GM12878 (cell line): Measurements from ENCODE around the gene ETV6. TPM values are rescaled to one million over a fixed set of nuclear protein-coding genes. Genes with fewer than 3 reads are reported as not detected.

Source experiments
- CHD4 ChIP-seq: fragments of 200-600 bp; sonication (generic); IDR thresholded peaks from 2 replicates; pipeline ENCODE4 v1.6.1; 2016; ENCODE audit warnings: mild to moderate bottlenecking
- ESRRA ChIP-seq: IDR thresholded peaks from 2 replicates; pipeline ENCODE4 v1.6.1; 2012; ENCODE audit warnings: mild to moderate bottlenecking, low read length, improper control_type of control experiment
- ETV6 ChIP-seq, 2 experiments: fragments of 450-650 bp in 1 of 2; IDR thresholded peaks in 1 of 2; conservative IDR thresholded peaks in 1 of 2; 2 replicates each; pipeline ENCODE4 v1.6.1; 2014; ENCODE audit warnings: antibody characterized with exemption in 1 of 2, borderline replicate concordance in 1 of 2, low read depth in 1 of 2, mild to moderate bottlenecking in 1 of 2, moderate library complexity in 1 of 2
- FOS ChIP-seq: IDR thresholded peaks from 3 replicates; pipeline ENCODE4 v1.6.1; 2011; ENCODE audit warnings: borderline replicate concordance; ENCODE audit not compliant: insufficient read length; ENCODE audit errors: extremely low read depth
- FOXK2 ChIP-seq: fragments of 450-650 bp; IDR thresholded peaks from 2 replicates; pipeline ENCODE4 v1.6.1; 2017; ENCODE audit warnings: mild to moderate bottlenecking, moderate library complexity
- GATAD2B ChIP-seq: fragments of 450-650 bp; conservative IDR thresholded peaks from 2 replicates; pipeline ENCODE4 v1.6.1; 2017; ENCODE audit warnings: low read depth, mild to moderate bottlenecking, moderate library complexity
- LARP7 ChIP-seq: fragments of 450-650 bp; IDR thresholded peaks from 2 replicates; pipeline ENCODE4 v1.6.1; 2017; ENCODE audit warnings: mild to moderate bottlenecking
- MLLT1 ChIP-seq: fragments of 450-650 bp; IDR thresholded peaks from 2 replicates; pipeline ENCODE4 v1.6.1; 2016; ENCODE audit warnings: mild to moderate bottlenecking
- MYB ChIP-seq: fragments of 150-350 bp; IDR thresholded peaks from 2 replicates; pipeline ENCODE4 v1.6.1; 2014; ENCODE audit warnings: mild to moderate bottlenecking, low read depth, low read length, borderline replicate concordance
- NKRF ChIP-seq: fragments of 450-650 bp; conservative IDR thresholded peaks from 2 replicates; pipeline ENCODE4 v1.6.1; 2017; ENCODE audit warnings: mild to moderate bottlenecking, moderate library complexity
- PKNOX1 ChIP-seq: fragments of 450-650 bp; IDR thresholded peaks from 2 replicates; pipeline ENCODE4 v1.6.1; 2016; ENCODE audit warnings: mild to moderate bottlenecking
- POLR2AphosphoS5 ChIP-seq: IDR thresholded peaks from 2 replicates; pipeline ENCODE4 v1.6.1; 2011; ENCODE audit warnings: mild to moderate bottlenecking, low read length, inconsistent platforms
- POU2F2 ChIP-seq: IDR thresholded peaks from 3 replicates; pipeline ENCODE4 v1.6.1; 2011; ENCODE audit warnings: low read depth, mild to moderate bottlenecking, low read length, borderline replicate concordance
- RBBP5 ChIP-seq: fragments of 200-600 bp; sonication (generic); conservative IDR thresholded peaks from 2 replicates; pipeline ENCODE4 v1.6.1; 2016
- RCOR1 ChIP-seq: conservative IDR thresholded peaks from 2 replicates; pipeline ENCODE4 v1.6.1; 2012; ENCODE audit warnings: low read depth, low read length, improper control_type of control experiment
- RFX5 ChIP-seq: IDR thresholded peaks from 2 replicates; pipeline ENCODE4 v1.6.1; 2011; ENCODE audit warnings: low read depth, low read length, improper control_type of control experiment
- SMAD1 ChIP-seq: fragments of 450-650 bp; IDR thresholded peaks from 2 replicates; pipeline ENCODE4 v1.6.1; 2018; ENCODE audit warnings: mild to moderate bottlenecking, low read depth; ENCODE audit not compliant: partially characterized antibody
- SMC3 ChIP-seq: IDR thresholded peaks from 2 replicates; pipeline ENCODE4 v1.6.1; 2011; ENCODE audit warnings: low read length, improper control_type of control experiment, borderline replicate concordance
- ZBTB4 ChIP-seq: fragments of 450-650 bp; formaldehyde crosslinking; IDR thresholded peaks from 2 replicates; pipeline ENCODE4 v1.4.0; 2022; ENCODE audit warnings: mild to moderate bottlenecking, moderate library complexity
- ZNF207 ChIP-seq: fragments of 450-650 bp; IDR thresholded peaks from 2 replicates; pipeline ENCODE4 v1.6.1; 2014; ENCODE audit warnings: antibody characterized with exemption, mild to moderate bottlenecking, borderline replicate concordance
- ZNF24 ChIP-seq: fragments of 450-650 bp; IDR thresholded peaks from 2 replicates; pipeline ENCODE4 v1.6.1; 2017; ENCODE audit warnings: antibody characterized with exemption, mild to moderate bottlenecking
- ZNF384 ChIP-seq: IDR thresholded peaks from 2 replicates; pipeline ENCODE4 v1.6.1; 2012; ENCODE audit warnings: low read depth, mild to moderate bottlenecking, low read length, improper control_type of control experiment, borderline replicate concordance
- ZZZ3 ChIP-seq: IDR thresholded peaks from 2 replicates; pipeline ENCODE4 v1.6.1; 2011; ENCODE audit warnings: low read depth; ENCODE audit not compliant: control insufficient read depth, insufficient read length
- polyA plus RNA-seq, 11 experiments: library from polyadenylated mRNA; depleted of rRNA in 4 of 11; unstranded in 6 of 11; stranded (reverse) in 5 of 11; fragments of >200 nt; fragmentation: Nextera tagmentation in 4 of 11; fragmentation: Illumina TruSeq in 1 of 11; extraction: Ambion mirVana in 4 of 11; extraction: Trizol in 1 of 11; gene quantifications; 1 replicate in 1 of 11; 2 replicates in 10 of 11; pipeline versions ENCODE4 v1.2.1 to v1.2.3, GENCODE V29; 2011 to 2016; ENCODE audit warnings: inconsistent platforms in 2 of 11, missing spikeins in 2 of 11, low read depth in 1 of 11
- total RNA-seq, 4 experiments: library from RNA; depleted of rRNA in 3 of 4; stranded (reverse); fragments of >200 nt in 3 of 4; fragmentation: Illumina TruSeq in 1 of 4; extraction: Trizol in 1 of 4; gene quantifications; 2 replicates each; pipeline versions ENCODE4 v1.2.1 to v1.2.3, GENCODE V29; 2013 to 2021

The ETV6 gene
- total and polyA plus RNA-seq, 10 of the 15 experiments (the other 5 are each of a cell fraction or from before 2014, with no cell fraction given): 6.6 to 74.8 (median 24.6) TPM

- TF ChIP-seq FOXK2: no peak
- TF ChIP-seq POLR2AphosphoS5: peak; percentile 87
- TF ChIP-seq ZNF384: no peak
- TF ChIP-seq LARP7: no peak
- TF ChIP-seq SMAD1: no peak
- no peak for TF ChIP-seq ZNF207
- TF ChIP-seq ZBTB4 (CRISPR knock-in tag): peak; percentile 78; the same call in 1 of the 2 replicates
- 0 out of 2 replicates have a peak, but pooled peaks have one; percentile 51 for TF ChIP-seq GATAD2B
- no peak for TF ChIP-seq CHD4
- no peak for TF ChIP-seq PKNOX1
- TF ChIP-seq FOS: no peak
- TF ChIP-seq RCOR1: no peak
- no peak for TF ChIP-seq ZZZ3
- no peak for TF ChIP-seq NKRF
- TF ChIP-seq RFX5: peak; percentile 44; the same call in 1 of the 2 replicates
- peak in 1 of 2 experiments; percentile 90; a peak in 2 of 4 replicates for TF ChIP-seq ETV6 (conservative IDR thresholded peaks at IDR 0.05 in 1 of 2, IDR thresholded peaks at IDR 0.05 in 1 of 2; ENCODE audit: borderline replicate concordance in 1 of 2, low read depth in 1 of 2)
- no peak; the same call in 1 of the 2 replicates for TF ChIP-seq MLLT1
- no peak for TF ChIP-seq ZNF24
- TF ChIP-seq SMC3: no peak; the same call in 1 of the 2 replicates
- no peak for TF ChIP-seq ESRRA
- TF ChIP-seq RBBP5: no peak
- TF ChIP-seq MYB: no peak
- no peak for TF ChIP-seq POU2F2
These were observed 81.0 kb downstream of the ETV6 start (continued) for GRCh38 chr12:11730299-11731041.
